Karpas-422 (cell line): Measurements from ENCODE around the gene SFXN4. TPM values are rescaled to one million over a fixed set of nuclear protein-coding genes. Genes with fewer than 3 reads are reported as not detected.
"Not testable (repeated sequence)": the region's sequence is repeated elsewhere in the genome, so short reads cannot be mapped to it uniquely, and the experiment has no call there.

Experiments used
- DNase-seq: peaks from one replicate; pipeline ENCODE4 v3.0.0-alpha.2; 2015
- H2AFZ ChIP-seq: fragments of 200-600 bp; sonication (generic); 2 replicates; pipeline ENCODE4 v1.6.1; 2014; ENCODE audit warnings: antibody characterized with exemption, low read length, mixed read lengths
- H3K27ac ChIP-seq: fragments of 200-600 bp; sonication (generic); 2 replicates; pipeline ENCODE4 v1.5.1; 2014; ENCODE audit warnings: mild to moderate bottlenecking, low read length, moderate library complexity
- H3K27me3 ChIP-seq: fragments of 200-600 bp; sonication (generic); 2 replicates; pipeline ENCODE4 v1.6.1; 2014; ENCODE audit warnings: low read length, mixed read lengths
- H3K36me3 ChIP-seq: fragments of 200-600 bp; sonication (generic); 2 replicates; pipeline ENCODE4 v1.6.1; 2014; ENCODE audit warnings: low read length, mixed read lengths; ENCODE audit not compliant: insufficient read depth
- H3K4me1 ChIP-seq: fragments of 200-600 bp; sonication (generic); 2 replicates; pipeline ENCODE4 v1.6.1; 2014; ENCODE audit warnings: mild to moderate bottlenecking, low read length, mixed read lengths
- H3K4me2 ChIP-seq: fragments of 200-600 bp; sonication (generic); 2 replicates; pipeline ENCODE4 v1.6.1; 2014; ENCODE audit warnings: low read length, low read depth, mild to moderate bottlenecking; ENCODE audit not compliant: poor library complexity, severe bottlenecking
- H3K4me3 ChIP-seq: fragments of 200-600 bp; sonication (generic); 2 replicates; pipeline ENCODE4 v1.5.1; 2014; ENCODE audit warnings: mild to moderate bottlenecking, antibody characterized with exemption, low read length, mixed read lengths
- H3K79me2 ChIP-seq: fragments of 200-600 bp; sonication (generic); 2 replicates; pipeline ENCODE4 v1.6.1; 2014; ENCODE audit warnings: mild to moderate bottlenecking, low read length, mixed read lengths
- H3K9ac ChIP-seq: fragments of 200-600 bp; sonication (generic); 2 replicates; pipeline ENCODE4 v1.6.0; 2014; ENCODE audit warnings: low read length
- H3K9me2 ChIP-seq: fragments of 200-600 bp; sonication (generic), shearing (Covaris generic); replicated peaks from 2 replicates; pipeline ENCODE4 v1.6.0; 2014; ENCODE audit warnings: mild to moderate bottlenecking, low read length, moderate library complexity; ENCODE audit not compliant: insufficient read depth
- H3K9me3 ChIP-seq: fragments of 300-700, 200-600 bp; sonication (generic); 2 replicates; pipeline ENCODE4 v1.6.1; 2014; ENCODE audit warnings: low read length, mixed read lengths
- H4K20me1 ChIP-seq: fragments of 200-600 bp; sonication (generic); 2 replicates; pipeline ENCODE4 v1.6.1; 2014; ENCODE audit warnings: mild to moderate bottlenecking, antibody characterized with exemption, low read length, low read depth; ENCODE audit not compliant: insufficient read depth
- total RNA-seq: library from RNA; depleted of rRNA; stranded (reverse); fragments of >200 nt; shearing (Covaris generic); gene quantifications from 2 replicates; pipeline ENCODE4 v1.2.3, GENCODE V29; 2014; ENCODE audit warnings: low replicate concordance

The SFXN4 gene
- total RNA-seq, 1 experiment from 2014 or later = 48.2 TPM

DNA sequence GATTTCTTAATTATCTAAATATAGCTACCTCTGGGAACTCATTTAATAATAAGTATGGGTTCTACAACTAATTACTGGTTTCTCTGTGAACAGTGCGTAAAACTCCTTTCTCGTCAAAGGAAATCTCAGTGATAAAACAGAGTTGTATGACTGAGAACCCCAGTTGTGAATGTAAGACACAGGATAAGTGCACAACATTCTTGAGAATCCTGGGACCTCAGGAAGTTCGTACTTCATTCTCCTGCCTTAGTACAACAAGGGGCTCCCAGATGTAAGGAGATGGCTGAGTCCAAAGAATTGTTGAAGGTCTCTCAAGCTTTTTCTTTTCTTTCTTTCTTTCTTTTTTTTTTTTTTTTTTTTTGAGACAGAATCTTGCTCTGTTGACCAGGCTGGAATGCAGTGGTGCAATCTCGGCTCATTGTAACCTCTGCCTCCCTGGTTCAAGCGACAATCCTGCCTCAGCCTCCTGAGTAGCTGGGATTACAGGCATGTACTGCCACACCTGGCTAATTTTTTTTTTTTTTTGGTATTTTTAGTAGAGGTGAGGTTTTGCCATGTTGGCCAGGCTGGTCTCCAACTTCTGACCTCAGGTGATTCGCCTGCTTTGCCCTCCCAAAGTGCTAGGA lies 49.1 kb downstream of the SFXN4 start:
- Histone ChIP-seq H3K9me3 (no peaks in the 10 kb centered on the region), H3K4me1 (peaks cover 7% of the 10 kb centered on the region; the same call in 1 of the 2 replicates), H3K4me3 (no peak overlapping the region), H3K9me2 (no peaks in the 10 kb centered on the region), H3K27me3 (no peaks in the 10 kb centered on the region), H3K27ac (no peak overlapping the region), H3K4me2 (no peak overlapping the region), H3K9ac (no peak overlapping the region), H3K36me3 (peaks cover 28% of the 10 kb centered on the region), H2AFZ (no peak overlapping the region), H3K79me2 (no peaks in the 10 kb centered on the region), H4K20me1 (no peaks in the 10 kb centered on the region)
- DNase-seq = no peak

DNA sequence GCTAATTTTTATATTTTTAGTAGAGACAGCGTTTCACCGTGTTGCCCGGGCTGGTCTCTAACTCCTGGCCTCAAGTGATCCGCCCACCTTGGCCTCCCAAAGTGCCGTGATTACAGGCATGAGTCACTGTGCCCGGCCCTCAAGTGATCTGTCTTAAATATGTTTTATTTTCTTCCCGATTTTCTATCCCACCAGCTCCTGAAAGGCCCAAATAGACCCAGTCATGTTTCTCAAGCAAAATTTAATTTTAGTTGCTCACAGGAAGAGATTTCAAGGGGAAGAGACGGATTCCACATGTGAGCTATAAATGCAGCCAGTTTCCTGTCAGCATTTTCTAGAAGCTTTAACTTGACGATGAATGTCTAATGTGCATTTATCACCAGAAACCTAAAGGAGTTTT lies 49.6 kb downstream of the SFXN4 start:
- no peaks in the 10 kb centered on the region for H3K9me3 ChIP-seq
- H3K9me2 ChIP-seq = no peaks in the 10 kb centered on the region
- no peak overlapping the region for H3K27ac ChIP-seq
- peaks cover 7% of the 10 kb centered on the region; the same call in 1 of the 2 replicates for H3K4me1 ChIP-seq
- no peaks in the 10 kb centered on the region for H3K27me3 ChIP-seq
- H3K36me3 ChIP-seq = peaks cover 29% of the 10 kb centered on the region
- H3K4me3 ChIP-seq = no peak overlapping the region
- no peak for DNase-seq
- no peak overlapping the region for H2AFZ ChIP-seq
- no peak overlapping the region for H3K4me2 ChIP-seq
- H3K79me2 ChIP-seq = no peaks in the 10 kb centered on the region
- no peaks in the 10 kb centered on the region for H4K20me1 ChIP-seq
- H3K9ac ChIP-seq = no peak overlapping the region

DNA sequence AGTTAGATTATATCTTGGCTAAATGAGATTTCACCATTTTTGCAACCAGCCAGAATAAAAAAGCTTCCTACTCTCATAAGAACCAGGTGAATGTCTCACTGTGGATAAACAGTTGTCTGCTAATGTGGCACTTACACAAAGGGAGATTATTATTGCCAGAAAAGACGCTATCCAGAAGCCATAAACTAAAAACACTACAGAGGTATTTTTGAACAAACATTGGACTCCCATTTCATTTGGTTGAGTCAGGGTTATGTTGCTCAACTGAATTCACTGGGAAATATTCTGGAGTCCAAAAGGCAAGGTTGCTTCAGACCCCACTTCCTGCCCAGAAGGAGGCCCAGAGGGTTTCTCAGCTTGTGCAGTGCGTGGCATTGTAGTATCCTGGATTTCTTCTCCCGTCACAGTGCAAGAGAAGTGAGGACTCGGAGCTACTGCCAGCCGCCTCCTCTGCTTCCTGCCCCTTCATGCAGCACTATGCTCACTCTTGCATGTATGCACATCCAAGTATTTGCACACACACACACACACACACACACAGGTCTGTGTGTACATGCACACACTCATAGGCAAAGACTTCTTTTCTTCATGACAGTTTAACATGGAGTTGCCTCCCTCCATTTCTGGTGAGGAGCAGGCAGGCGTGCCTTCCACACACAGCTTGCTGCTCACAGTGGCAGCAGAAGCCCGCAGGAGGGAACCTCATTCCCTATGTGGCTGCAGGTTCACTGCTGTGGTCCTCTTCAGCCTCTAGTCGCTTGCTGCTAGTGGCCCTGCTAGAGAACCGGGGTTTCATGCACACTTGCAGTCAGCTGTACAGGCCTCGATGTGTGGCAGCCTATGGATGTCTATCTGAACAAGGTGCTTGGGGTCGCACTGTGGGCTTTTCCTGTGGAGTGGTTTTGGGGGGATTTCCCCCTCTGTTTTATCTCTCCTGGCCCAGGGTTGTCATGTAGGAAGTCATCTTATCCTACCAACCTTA lies 51.5 kb downstream of the SFXN4 start:
- Histone ChIP-seq H3K9me3 (no peaks in the 10 kb centered on the region), H3K4me1 (no peaks in the 10 kb centered on the region), H3K27ac (no peak overlapping the region), H3K4me2 (no peak overlapping the region), H3K9ac (no peak overlapping the region), H3K27me3 (no peaks in the 10 kb centered on the region), H3K79me2 (no peaks in the 10 kb centered on the region), H2AFZ (no peak overlapping the region), H4K20me1 (no peaks in the 10 kb centered on the region), H3K9me2 (no peaks in the 10 kb centered on the region), H3K4me3 (no peak overlapping the region), H3K36me3 (peaks cover 21% of the 10 kb centered on the region)
- DNase-seq = no peak

DNA sequence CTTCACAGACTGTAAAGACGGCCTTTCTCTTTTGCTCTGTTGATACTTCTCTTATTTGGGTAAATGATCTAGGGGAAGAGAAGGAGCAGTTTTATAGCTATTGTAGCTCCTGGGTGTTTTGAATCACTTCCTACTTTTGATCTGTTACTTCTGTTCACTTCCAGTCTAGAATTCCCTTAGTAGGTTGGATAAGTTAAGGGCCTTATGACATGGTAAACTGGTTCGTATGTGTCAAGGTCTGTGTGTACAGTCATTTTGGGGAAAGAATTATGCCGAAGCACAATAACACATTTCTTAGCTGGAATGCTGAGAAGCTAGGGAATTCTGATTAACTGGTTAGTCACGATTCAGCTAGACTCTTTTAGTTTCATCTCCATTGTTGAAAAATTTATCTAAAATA lies 53.5 kb downstream of the SFXN4 start:
- Histone ChIP-seq H3K27ac (no peak overlapping the region), H3K9me3 (no peaks in the 10 kb centered on the region), H3K4me1 (no peaks in the 10 kb centered on the region), H3K9ac (no peak overlapping the region), H3K4me2 (no peak overlapping the region), H3K36me3 (peaks cover 16% of the 10 kb centered on the region), H4K20me1 (no peaks in the 10 kb centered on the region), H3K27me3 (no peaks in the 10 kb centered on the region), H3K79me2 (no peaks in the 10 kb centered on the region), H3K4me3 (no peak overlapping the region), H2AFZ (no peak overlapping the region), H3K9me2 (no peaks in the 10 kb centered on the region)
- DNase-seq = no peak

DNA sequence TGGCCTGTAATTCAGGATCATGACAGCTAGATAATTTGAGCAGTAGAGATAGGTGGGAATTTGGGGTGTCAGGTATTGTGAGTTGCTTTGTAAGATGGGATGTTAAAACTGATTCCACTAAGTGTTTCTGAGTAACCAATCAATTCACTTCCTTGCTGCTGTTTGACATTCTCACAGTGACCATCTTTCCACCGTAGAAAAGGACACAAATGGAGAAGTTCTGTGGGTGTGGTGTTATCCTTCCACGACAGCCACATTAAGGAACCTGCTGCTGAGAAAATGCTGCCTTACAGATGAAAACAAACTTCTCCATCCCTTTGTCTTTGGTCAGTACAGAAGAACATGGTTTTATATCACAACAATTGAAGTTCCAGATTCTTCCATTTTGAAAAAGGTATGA lies 57.7 kb downstream of the SFXN4 start:
- not testable (repeated sequence) for H2AFZ ChIP-seq, DNase-seq, H3K36me3 ChIP-seq, H3K9me2 ChIP-seq, H3K27ac ChIP-seq, H3K4me3 ChIP-seq, H3K4me2 ChIP-seq, H3K9ac ChIP-seq, H3K9me3 ChIP-seq, H3K27me3 ChIP-seq, H4K20me1 ChIP-seq
- H3K4me1 ChIP-seq = peaks cover 17% of the 10 kb centered on the region
- peaks cover 19% of the 10 kb centered on the region for H3K79me2 ChIP-seq

DNA sequence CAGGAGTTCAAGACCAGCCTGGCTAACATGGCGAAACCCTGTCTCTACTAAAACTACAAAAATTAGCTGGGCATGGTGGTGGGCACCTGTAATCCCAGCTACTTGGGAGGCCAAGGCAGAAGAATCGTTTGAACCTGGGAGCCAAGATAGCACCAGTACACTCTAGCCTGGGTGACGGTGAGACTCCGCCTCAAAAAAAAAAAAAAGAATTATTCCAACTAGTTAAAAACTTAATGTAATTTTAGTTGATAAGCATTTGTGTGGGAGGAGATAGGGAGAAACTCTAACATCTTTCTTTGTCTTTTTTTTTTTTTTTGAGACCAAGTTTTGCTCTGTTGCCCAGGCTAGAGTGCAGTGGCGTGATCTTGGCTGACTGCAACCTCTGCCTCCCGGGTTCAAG lies 58.4 kb downstream of the SFXN4 start:
- H3K79me2 ChIP-seq = peaks cover 19% of the 10 kb centered on the region
- not testable (repeated sequence) for H3K9ac ChIP-seq, H3K27me3 ChIP-seq, H3K4me2 ChIP-seq, DNase-seq, H3K4me3 ChIP-seq, H4K20me1 ChIP-seq, H2AFZ ChIP-seq, H3K36me3 ChIP-seq, H3K9me2 ChIP-seq, H3K27ac ChIP-seq, H3K9me3 ChIP-seq
- peaks cover 23% of the 10 kb centered on the region for H3K4me1 ChIP-seq

DNA sequence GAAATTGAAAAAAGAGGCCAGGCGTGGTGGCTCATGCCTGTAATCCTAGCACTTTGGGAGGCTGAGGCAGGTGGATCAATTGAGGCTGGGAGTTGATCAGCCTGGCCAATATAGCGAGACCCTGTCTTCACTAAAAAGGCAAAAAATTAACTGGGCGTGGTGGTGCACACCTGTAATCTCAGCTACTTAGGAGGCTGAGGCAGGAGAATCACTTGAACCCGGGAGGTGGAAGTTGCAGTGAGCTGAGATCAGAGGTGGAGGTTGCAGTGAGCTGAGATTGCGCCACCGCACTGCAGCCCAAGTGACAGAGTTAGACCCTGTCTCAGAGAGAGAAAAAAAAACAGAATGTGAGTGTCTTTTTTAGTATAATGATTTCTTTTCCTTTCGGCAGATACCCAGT lies 59.6 kb downstream of the SFXN4 start:
- H4K20me1 ChIP-seq, H2AFZ ChIP-seq, H3K9ac ChIP-seq, H3K27ac ChIP-seq, H3K4me3 ChIP-seq, H3K9me3 ChIP-seq, DNase-seq, H3K9me2 ChIP-seq, H3K36me3 ChIP-seq, H3K27me3 ChIP-seq: not testable (repeated sequence)
- H3K4me2 ChIP-seq = peak overlapping the region; percentile 81
- peaks cover 19% of the 10 kb centered on the region for H3K79me2 ChIP-seq
- H3K4me1 ChIP-seq = peaks cover 27% of the 10 kb centered on the region

DNA sequence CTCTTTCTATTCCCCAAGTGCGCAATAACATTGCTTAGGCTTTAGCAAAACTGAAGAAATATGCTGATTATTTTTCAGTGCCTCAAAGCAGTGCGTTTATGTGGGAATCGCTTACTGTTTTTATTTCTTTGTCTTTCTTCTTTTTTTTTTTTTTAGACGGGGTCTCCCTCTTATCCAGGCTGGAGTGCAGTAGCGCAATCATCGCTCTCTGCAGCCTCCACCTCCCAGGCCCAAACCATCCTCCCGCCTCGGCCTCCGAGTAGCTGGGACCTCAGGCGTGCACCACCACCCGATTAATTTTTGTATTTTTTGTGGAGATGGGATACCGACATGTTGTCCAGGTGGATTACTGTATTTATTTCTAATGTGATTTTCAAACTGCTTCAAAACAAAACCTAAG lies 60.4 kb downstream of the SFXN4 start:
- no peak overlapping the region for H2AFZ ChIP-seq
- H3K9me2 ChIP-seq = no peaks in the 10 kb centered on the region
- H3K4me2 ChIP-seq = peak overlapping the region; percentile 81
- H3K4me1 ChIP-seq = peaks cover 27% of the 10 kb centered on the region
- H3K9ac ChIP-seq = peak overlapping the region; percentile 86
- H3K79me2 ChIP-seq = peaks cover 19% of the 10 kb centered on the region
- H3K4me3 ChIP-seq = peak overlapping the region; percentile 87
- H3K9me3 ChIP-seq = no peaks in the 10 kb centered on the region
- no peaks in the 10 kb centered on the region for H3K27me3 ChIP-seq
- 0 out of 2 replicates have a peak overlapping the region, but pooled peaks have one; percentile 42 for H3K27ac ChIP-seq
- no peak for DNase-seq
- H4K20me1 ChIP-seq = no peaks in the 10 kb centered on the region
- H3K36me3 ChIP-seq = no peaks in the 10 kb centered on the region
